ENCODE data around the gene CA12.

Gene CA12

GRCh38 chr15:63402498-63403253 is 21.0 kb upstream of the CA12 start:
- peak; percentile 23; the same call in 1 of the 2 replicates for TF ChIP-seq CTCF (IDR thresholded peaks at IDR 0.05; ENCODE audit: borderline replicate concordance, insufficient read depth, low read depth, low read length)
- H3K4me3 ChIP-seq (ENCODE audit: low read depth, low read length): no peak overlapping the region

GRCh38 chr15:63401714-63402497 is 20.3 kb upstream of the CA12 start:
- no peak overlapping the region for H3K4me3 ChIP-seq (ENCODE audit: low read depth, low read length)
- TF ChIP-seq CTCF (IDR thresholded peaks at IDR 0.05; ENCODE audit: borderline replicate concordance, insufficient read depth, low read depth, low read length): no peak

GRCh38 chr15:63401078-63401477 is 19.4 kb upstream of the CA12 start:
- H3K4me3 ChIP-seq (ENCODE audit: low read depth, low read length): no peak overlapping the region
- TF ChIP-seq CTCF (IDR thresholded peaks at IDR 0.05; ENCODE audit: borderline replicate concordance, insufficient read depth, low read depth, low read length): no peak

GRCh38 chr15:63398456-63398855 is 16.8 kb upstream of the CA12 start:
- no peak for TF ChIP-seq CTCF (IDR thresholded peaks at IDR 0.05; ENCODE audit: borderline replicate concordance, insufficient read depth, low read depth, low read length)
- no peak overlapping the region for H3K4me3 ChIP-seq (ENCODE audit: low read depth, low read length)

- no peak for TF ChIP-seq CTCF (IDR thresholded peaks at IDR 0.05; ENCODE audit: borderline replicate concordance, insufficient read depth, low read depth, low read length)
- no peak overlapping the region for H3K4me3 ChIP-seq (ENCODE audit: low read depth, low read length)
These were observed 14.7 kb upstream of the CA12 start for GRCh38 chr15:63396152-63396928.

- no peak for TF ChIP-seq CTCF (IDR thresholded peaks at IDR 0.05; ENCODE audit: borderline replicate concordance, insufficient read depth, low read depth, low read length)
- H3K4me3 ChIP-seq (ENCODE audit: low read depth, low read length): no peak overlapping the region
These were observed 14.1 kb upstream of the CA12 start for GRCh38 chr15:63395730-63396151.
